ENCODE measurements around the gene SMOC2.

The SMOC2 gene

GRCh38 chr6:168634541-168635328 lies 193.8 kb downstream of the SMOC2 start:
- no peak for DNase-seq

GRCh38 chr6:168636147-168637004 lies 195.4 kb downstream of the SMOC2 start:
- no peak for DNase-seq

DNA sequence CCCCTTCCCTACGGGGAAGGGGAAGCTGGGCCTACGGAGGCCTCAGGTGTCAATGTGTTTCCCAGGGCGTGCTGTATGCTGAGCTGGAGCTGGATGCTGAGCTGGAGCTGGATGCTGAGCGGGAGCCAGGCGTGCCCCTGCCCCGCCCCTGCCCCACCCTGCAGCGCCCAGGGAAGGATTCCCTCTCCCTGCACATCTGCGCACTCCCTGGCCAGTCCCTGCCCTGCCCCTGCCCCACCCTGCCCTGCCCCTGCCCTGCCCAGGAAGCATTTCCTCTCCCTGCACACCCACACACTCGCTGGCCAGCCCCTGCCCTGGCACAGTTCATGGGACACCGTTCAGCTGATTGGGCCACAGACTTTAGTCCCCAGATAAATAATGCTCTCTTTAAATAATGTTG lies 196.8 kb downstream of the SMOC2 start:
- DNase-seq, result no peak

DNA sequence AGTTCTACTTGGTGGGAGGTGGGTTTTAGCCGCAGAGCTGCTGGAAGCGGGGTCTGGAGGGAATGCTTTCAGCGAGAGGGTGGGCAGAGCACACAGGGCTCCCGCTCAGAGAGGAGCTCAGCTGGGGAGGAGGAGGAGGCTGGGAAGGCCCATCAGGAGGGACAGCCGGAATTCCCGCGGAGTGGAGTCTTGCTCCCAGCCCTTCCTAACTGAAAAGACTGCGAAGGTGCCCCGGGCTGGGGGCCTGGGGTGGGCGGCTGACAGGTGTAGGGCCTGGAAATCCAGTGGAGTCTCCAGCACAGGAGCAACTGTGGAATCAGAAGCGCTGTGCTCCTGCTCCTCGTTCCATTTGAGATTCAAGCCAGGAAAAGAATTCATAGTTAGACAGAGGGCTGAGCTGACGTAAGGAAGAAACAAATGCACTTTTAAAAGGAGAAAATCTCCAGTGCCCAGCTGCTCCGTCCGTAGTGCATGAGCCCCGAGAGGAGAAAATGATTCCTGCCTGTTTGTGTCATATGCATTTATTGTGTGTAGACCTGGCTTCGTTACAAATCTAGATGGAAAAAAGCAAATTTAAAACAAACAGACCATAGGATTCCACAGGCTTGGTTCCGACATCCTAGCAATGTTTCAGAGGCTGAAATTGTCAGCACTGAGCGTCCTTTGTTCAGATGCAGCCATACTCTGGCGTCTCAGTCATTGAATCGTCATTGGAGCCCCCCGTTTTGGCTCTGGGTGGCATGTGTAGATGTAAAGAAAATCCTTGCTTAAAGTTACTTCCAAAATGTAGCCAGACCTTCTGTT lies 197.7 kb downstream of the SMOC2 start:
- peak; percentile 78 for DNase-seq

- no peak for DNase-seq
These were observed 199.2 kb downstream of the SMOC2 start for GRCh38 chr6:168640181-168640580.

GRCh38 chr6:168640768-168641167 lies 199.8 kb downstream of the SMOC2 start:
- DNase-seq, result peak; percentile 75

DNA sequence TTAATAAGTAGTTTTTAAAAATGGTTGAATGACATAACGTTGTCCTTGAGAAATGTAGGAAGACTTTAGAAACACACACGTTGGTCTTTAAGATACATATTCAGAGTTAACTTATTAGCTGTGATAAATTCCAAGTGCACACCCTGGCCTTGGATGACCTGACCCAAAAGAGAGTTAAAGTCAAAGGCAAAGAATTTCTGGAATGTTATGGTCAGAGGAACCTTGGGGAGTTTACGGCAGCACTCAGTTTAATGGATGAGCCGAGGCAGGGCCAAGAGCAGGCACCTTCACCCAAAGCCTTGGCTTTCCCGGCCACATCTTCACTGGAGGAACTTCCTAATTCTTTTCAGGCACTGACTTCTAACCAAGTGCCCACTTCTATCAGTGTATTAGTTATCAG lies 200.5 kb downstream of the SMOC2 start:
- no peak for DNase-seq

- no peak for DNase-seq
These were observed 202.4 kb downstream of the SMOC2 start for GRCh38 chr6:168643401-168643800.

DNA sequence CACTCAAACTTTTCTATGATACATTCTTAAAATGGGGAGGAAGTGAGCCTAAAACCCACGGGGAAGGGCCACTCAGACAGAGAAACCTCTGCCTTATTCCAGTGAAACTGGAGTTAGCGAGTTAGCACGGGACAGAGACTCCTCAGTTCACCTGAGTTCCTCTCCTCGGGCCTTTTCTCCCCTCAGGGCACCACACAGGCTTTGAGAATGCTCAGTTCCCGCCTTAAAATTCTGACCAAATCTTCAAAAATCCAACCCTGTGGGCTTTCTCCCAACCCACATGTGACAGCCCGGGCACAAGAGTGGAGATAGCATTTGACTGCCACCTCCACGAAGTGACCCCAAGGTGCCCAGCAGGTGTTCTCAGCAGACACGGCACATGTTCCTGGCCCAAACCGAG lies 204.3 kb downstream of the SMOC2 start:
- DNase-seq, result no peak

- no peak for DNase-seq
These were observed 206.3 kb downstream of the SMOC2 start for GRCh38 chr6:168647271-168647670.

DNA sequence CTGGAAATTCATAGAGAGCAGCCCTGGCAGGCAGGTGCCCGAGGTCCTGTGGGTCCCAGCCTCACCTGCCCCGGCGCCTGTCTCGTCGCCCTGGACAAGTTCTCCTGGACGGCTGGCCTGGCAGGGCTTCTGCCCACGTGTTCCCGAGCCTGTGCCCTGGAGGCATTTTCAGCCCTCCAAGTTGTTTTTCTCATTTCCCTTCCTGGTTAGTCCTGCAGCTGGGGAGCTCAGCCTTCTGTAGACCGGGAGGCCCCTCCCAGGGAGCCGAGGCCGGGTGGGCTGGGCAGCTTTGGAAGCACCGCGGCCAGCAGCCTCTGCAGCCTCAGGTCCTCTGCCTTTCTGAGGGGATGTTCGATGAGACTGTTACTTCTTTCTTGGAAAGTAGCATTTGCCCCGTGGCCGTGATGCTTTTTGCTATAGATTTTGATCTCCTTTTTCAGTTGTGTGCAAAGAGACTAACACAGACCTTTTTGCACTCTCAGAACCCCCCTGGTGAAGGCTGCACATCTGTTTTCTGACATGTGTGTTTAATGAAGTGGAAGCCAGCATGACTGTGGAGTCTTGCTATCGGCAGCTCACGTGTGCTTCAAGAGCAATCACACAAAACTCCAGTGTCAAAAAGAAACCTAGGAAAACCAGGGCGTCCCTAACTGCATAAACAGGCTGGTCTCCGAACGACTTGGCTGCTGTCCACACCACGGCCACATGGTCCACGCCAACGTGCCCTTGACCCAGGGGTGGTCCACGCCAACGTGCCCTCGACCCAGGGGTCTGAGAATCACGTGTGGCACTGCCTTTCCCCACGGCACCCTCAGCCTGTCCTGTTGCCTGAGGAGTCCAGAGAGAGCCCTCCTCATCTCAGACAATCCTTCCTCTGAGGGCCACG lies 207.5 kb downstream of the SMOC2 start:
- DNase-seq, result peak; percentile 71

GRCh38 chr6:168649209-168649608 lies 208.2 kb downstream of the SMOC2 start:
- no peak for DNase-seq

DNA sequence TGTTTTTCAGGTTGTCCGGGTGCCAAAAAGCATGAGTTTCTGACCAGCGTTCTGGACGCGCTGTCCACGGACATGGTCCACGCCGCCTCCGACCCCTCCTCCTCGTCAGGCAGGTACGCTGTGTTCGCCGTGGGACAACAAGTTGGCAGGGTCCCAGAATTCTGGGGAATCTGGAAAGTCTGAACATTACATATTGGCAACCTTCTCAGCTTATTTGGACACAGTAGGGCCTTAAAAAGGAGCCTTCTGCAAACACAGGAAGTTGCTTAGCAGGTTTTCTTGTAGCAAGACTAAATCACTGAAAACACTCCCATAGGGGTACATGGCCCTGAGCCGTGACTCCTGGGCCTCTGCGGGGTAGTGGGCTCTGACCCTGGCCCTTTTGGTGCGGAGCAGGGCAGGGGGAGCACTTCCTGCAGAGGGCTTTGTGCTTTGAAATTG lies 209.7 kb downstream of the SMOC2 start:
- DNase-seq, result peak; percentile 61

DNA sequence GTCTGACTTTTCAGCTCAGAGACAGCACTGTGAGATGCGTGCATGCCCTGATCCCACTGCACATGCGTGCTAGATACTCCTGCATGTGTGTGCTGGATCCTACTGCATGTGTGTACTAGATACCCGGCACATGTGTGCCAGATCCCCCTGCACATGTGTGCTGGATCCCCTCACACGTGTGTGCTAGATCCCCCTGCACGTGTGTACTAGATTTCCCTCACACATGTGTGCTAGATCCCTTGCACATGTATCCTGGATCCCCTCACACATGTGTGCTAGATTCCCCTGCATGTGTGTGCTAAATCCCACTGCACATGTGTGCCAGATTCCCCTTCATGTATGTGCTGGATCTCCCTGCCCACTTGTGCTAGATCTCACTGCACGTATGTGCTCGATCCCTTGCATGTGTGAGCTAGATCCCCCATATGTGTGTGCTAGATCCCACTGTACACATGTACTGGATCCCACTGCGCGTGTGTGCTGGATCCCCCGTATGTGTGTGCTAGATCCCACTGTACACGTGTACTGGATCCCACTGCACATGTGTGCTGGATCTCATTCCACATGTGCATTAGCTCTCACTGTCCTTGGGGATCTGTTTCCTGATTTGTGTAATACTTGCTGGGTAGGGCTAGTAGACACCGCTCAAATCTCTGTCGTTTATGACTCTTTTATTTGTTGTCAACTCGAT lies 214.6 kb downstream of the SMOC2 start:
- DNase-seq, result peak; percentile 12

DNA sequence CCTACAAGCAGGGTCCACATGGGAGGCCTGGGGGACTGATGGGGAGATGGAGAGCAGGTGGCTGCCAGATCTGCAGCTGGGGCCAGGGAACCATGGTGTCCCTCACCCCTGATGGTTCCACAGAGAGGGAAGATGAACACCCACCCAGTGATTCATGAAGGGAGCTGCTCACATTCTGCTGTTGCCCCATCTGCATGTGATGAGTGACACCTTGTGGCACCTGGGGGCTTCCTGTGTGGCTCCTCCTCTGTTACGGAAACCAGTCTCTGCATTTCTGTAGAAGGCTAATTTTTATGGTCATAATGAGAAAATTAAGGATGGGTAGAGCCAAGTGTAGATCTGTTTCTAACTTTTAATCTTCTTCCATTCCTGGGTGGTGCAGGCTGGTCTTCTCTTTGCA lies 217.1 kb downstream of the SMOC2 start:
- DNase-seq, result peak; percentile 12

GRCh38 chr6:168660400-168660945 lies 219.5 kb downstream of the SMOC2 start:
- DNase-seq, result peak; percentile 7

DNA sequence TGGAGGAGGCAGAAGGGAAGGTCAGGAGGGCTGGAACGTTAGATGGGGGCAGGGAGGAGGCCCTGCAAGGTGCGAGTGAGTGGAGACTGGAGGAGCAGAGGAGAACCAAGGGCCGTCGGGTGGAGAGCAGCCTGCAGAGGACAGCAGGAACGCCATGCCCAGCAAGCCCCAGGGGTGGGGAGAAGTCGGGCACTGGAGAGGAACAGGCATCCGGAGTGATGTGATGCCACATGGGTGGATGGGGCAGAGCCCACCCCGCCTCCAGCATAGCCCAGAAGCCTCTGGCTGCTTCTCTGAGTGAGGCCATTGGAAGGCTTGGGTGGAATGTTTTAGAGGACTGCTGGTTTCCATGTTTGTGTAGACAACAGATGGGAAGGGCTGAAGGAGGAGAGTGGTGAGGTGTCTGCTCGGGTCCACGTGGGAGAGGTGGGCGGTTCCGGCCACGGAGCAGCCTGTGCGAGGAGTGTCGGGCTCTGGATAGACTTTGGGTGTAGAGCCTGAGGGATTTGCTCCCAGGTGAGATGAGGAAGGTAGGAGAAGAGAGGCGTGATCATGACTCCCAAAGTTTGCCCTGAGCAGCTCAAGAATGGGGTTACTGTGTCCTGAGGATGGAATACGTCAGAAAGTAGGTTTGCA lies 221.4 kb downstream of the SMOC2 start:
- DNase-seq, result peak; percentile 6

DNA sequence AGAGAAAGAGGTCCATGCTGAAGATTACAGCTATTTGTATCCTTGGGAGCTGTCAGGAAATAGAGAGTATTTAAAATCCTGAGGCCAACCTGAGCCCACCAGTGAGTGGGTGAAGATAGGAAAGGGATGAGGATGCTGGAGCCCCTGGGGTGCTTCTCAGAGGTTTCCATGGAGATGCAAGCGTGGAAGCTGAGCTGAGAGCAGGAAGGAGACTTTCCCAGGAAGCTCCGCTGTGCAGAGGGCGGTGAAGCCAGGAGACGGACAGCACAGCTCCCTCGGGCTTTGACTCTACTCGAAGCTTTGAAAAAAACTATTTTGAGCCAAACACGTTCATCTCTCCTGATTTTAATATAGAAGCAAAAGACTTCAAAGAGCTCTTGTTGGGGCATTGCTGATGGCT lies 222.1 kb downstream of the SMOC2 start:
- peak; percentile 20 for DNase-seq

GRCh38 chr6:168664956-168665355 lies 224.0 kb downstream of the SMOC2 start:
- DNase-seq, result no peak

DNA sequence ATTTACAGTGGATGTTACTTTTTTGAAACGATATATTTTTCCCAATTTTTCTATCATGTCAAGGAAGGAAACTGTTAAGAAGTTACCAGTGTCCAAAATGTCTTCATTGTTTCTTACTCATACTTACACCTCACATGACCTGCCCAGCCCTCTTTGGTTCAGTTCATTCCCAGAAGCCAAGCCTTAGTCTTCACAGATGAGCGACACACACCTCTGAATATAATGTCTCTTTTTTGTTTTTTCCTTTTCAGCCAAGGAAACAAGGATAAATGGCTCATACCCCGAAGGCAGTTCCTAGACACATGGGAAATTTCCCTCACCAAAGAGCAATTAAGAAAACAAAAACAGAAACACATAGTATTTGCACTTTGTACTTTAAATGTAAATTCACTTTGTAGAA lies 225.2 kb downstream of the SMOC2 start:
- DNase-seq, result no peak

All from right hindlimb (tissue), 1 donor.